ENCODE data around the gene SDCCAG8. TPM values are rescaled to one million over a fixed set of nuclear protein-coding genes. Genes with fewer than 3 reads are reported as not detected.

The SDCCAG8 gene
- total RNA-seq, 6 experiments from 2014 or later: 13.4 to 20.6 (median 15.6) TPM

GRCh38 chr1:243394601-243395464 lies 139.0 kb downstream of the SDCCAG8 start:
- no peak for DNase-seq
- H3K9me3 ChIP-seq: no peaks in the 10 kb centered on the region
- intact Hi-C loops (cut with DNase I): no loop called here
- H3K4me3 ChIP-seq: peak overlapping the region; percentile 1 to 38 (median 13)
- H3K4me1 ChIP-seq: peaks cover 0 to 14% (median 0%) of the 10 kb centered on the region in 4 donors
- H3K27me3 ChIP-seq: no peaks in the 10 kb centered on the region
- no peaks in the 10 kb centered on the region for H3K36me3 ChIP-seq
- TF ChIP-seq CTCF (IDR thresholded peaks at IDR 0.05) (no peak), POLR2A (IDR thresholded peaks at IDR 0.05) (peak; percentile 16)
- 34% methylated on average over 15 of the region's 15 CpGs for WGBS (ENCODE audit: insufficient coverage, low coverage, low lambda C conversion rate, missing lambda C conversion rate)
- peak; percentile 40 to 56 (median 48) for ATAC-seq
- H3K27ac ChIP-seq: peak overlapping the region; percentile 51 to 86 (median 71)

- H3K4me3 ChIP-seq: no peak overlapping the region
- no peak for DNase-seq
- TF ChIP-seq POLR2A (IDR thresholded peaks at IDR 0.05) (no peak), CTCF (IDR thresholded peaks at IDR 0.05) (no peak)
- no peaks in the 10 kb centered on the region for H3K27me3 ChIP-seq
- ATAC-seq: no peak
- H3K27ac ChIP-seq: peak overlapping the region; percentile 51 to 86 (median 59)
- intact Hi-C loops (cut with DNase I): no loop called here
- no peaks in the 10 kb centered on the region for H3K9me3 ChIP-seq
- peaks cover 0 to 14% (median 0%) of the 10 kb centered on the region in 4 donors for H3K4me1 ChIP-seq
- no peaks in the 10 kb centered on the region for H3K36me3 ChIP-seq
Observed at GRCh38 chr1:243396424-243396823, 140.6 kb downstream of the SDCCAG8 start.

GRCh38 chr1:243396876-243397275 lies 141.0 kb downstream of the SDCCAG8 start:
- no peaks in the 10 kb centered on the region for H3K9me3 ChIP-seq
- H3K27ac ChIP-seq: peak overlapping the region; percentile 51 to 86 (median 59)
- ATAC-seq (peak; percentile 59 to 71 (median 68)), DNase-seq (peak; percentile 33 to 61 (median 57))
- H3K4me1 ChIP-seq: peaks cover 0 to 14% (median 0%) of the 10 kb centered on the region in 4 donors
- TF ChIP-seq POLR2A (IDR thresholded peaks at IDR 0.05): no peak
- TF ChIP-seq CTCF (IDR thresholded peaks at IDR 0.05): no peak
- no peak overlapping the region for H3K4me3 ChIP-seq
- H3K36me3 ChIP-seq: no peaks in the 10 kb centered on the region
- intact Hi-C loops (cut with DNase I): no loop called here
- H3K27me3 ChIP-seq: no peaks in the 10 kb centered on the region
- WGBS (ENCODE audit: insufficient coverage, low coverage, low lambda C conversion rate, missing lambda C conversion rate): 26% methylated on average over 5 of the region's 5 CpGs

GRCh38 chr1:243397613-243398321 lies 141.9 kb downstream of the SDCCAG8 start:
- peak overlapping the region; percentile 51 to 86 (median 59) for H3K27ac ChIP-seq

More at GRCh38 chr1:243397613-243398321, 141.9 kb downstream of the SDCCAG8 start:
- Histone ChIP-seq H3K4me1 (peaks cover 0 to 14% (median 0%) of the 10 kb centered on the region in 4 donors), H3K9me3 (no peaks in the 10 kb centered on the region), H3K36me3 (no peaks in the 10 kb centered on the region), H3K27me3 (no peaks in the 10 kb centered on the region), H3K4me3 (peak overlapping the region in 1 of 3 donors; percentile 14)
- TF ChIP-seq POLR2A (IDR thresholded peaks at IDR 0.05) (no peak), CTCF (IDR thresholded peaks at IDR 0.05) (no peak)
- DNase-seq (no peak), ATAC-seq (peak; percentile 61 to 79 (median 68))
- intact Hi-C loops (cut with DNase I): no loop called here
- WGBS (ENCODE audit: insufficient coverage, low coverage, low lambda C conversion rate, missing lambda C conversion rate): 29% methylated on average over 7 of the region's 7 CpGs
